ENCODE results near the gene ISLR.
"Not testable (repeated sequence)": the region's sequence is repeated elsewhere in the genome, so short reads cannot be mapped to it uniquely, and the experiment has no call there.

The ISLR gene

GRCh38 chr15:74137537-74137894 is 36.0 kb upstream of the ISLR start:
- no peak for DNase-seq

- DNase-seq, result no peak
Measured at GRCh38 chr15:74138642-74139041, 34.9 kb upstream of the ISLR start.

DNA sequence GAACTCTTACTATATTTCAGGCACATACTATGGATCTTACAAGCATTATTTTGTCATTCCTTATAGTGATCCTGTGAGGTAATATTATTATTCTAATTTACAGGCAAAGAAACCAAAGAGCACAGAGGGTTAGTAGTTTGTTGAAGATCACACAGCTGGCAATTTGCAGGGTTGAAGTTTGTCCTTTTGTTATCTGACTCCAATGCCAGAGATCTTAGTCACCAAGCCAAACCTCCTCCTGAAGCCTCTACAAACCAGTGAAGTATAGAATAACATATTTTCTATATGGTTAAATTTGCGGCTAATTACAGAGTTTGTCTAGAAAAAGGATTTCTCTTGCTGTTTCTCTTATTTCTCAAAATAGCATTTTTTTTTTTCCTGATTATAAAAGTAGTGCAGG is 31.9 kb upstream of the ISLR start:
- DNase-seq, result no peak

- DNase-seq, result peak; percentile 24
Measured at GRCh38 chr15:74144153-74144775, 29.2 kb upstream of the ISLR start.

- DNase-seq, result no peak
Measured at GRCh38 chr15:74146277-74146800, 27.2 kb upstream of the ISLR start.

GRCh38 chr15:74147051-74147450 is 26.5 kb upstream of the ISLR start:
- no peak for DNase-seq

GRCh38 chr15:74155766-74156417 is 17.6 kb upstream of the ISLR start:
- no peak for DNase-seq

GRCh38 chr15:74156678-74157411 is 16.7 kb upstream of the ISLR start:
- DNase-seq, result peak; percentile 64

GRCh38 chr15:74157868-74158827 is 15.4 kb upstream of the ISLR start:
- DNase-seq, result no peak

- DNase-seq, result no peak
Measured at GRCh38 chr15:74158855-74159650, 14.5 kb upstream of the ISLR start.

- DNase-seq, result no peak
Measured at GRCh38 chr15:74159773-74160172, 13.7 kb upstream of the ISLR start.

DNA sequence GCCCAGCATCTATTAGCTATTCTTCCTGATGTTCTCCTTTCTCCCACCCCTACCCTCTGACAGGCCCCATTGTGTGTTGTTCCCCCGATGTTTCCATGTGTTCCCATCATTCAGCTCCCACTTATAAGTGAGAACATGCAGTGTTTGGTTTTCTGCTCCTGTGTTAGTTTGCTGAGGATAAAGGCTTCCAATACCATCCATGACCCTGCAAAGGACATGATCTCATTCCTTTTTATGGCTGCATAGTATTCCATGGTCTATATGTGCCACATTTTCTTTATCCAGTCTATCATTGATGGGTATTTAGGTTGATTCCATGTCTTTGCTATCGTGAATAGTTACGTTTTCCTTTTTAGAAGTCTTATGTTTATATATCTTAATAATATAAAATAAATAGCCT is 13.1 kb upstream of the ISLR start:
- not testable (repeated sequence) for DNase-seq

GRCh38 chr15:74162195-74162536 is 11.3 kb upstream of the ISLR start:
- DNase-seq, result not testable (repeated sequence)

DNA sequence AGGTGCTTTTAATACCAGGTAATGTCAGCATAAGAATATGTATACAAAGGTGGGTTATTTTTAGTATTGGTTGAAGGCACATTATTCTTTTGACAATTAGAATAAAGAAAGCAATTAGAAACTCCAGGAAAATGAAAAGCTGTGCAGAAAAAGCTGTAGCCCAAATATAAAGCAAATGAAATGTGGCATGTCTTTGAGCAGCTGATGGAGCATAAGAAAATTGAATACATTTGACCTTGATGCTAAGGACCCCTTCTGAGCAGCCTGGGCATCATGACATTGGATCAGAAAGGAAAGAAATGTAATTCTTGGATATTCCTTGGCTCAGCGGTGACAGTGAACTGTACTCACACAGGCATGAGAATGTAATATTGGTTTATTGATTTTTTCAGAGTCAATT is 8.0 kb upstream of the ISLR start:
- no peak for DNase-seq

DNA sequence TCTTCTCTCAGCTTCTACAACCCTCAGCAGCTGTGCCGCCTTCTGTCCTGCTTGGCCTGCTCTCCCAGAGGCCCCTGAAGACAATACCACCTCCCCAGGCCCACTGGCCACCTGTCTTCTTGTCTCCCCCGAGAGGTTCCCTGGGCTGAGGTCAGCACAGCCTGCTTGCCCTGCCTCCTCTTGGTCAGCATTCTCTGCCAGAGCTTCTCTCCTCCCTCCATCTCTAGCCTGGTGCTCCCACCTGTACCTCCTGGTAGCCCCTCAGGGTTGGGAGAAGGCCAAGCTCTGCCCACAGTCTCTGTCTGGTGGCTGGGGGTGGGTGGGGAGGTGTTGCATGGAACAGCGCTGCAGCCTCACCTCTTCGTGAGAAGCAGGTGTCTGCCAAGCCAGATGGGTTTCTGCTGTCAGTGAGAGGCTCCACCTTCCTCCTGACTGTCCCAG is 5.6 kb upstream of the ISLR start:
- no peak for DNase-seq

DNA sequence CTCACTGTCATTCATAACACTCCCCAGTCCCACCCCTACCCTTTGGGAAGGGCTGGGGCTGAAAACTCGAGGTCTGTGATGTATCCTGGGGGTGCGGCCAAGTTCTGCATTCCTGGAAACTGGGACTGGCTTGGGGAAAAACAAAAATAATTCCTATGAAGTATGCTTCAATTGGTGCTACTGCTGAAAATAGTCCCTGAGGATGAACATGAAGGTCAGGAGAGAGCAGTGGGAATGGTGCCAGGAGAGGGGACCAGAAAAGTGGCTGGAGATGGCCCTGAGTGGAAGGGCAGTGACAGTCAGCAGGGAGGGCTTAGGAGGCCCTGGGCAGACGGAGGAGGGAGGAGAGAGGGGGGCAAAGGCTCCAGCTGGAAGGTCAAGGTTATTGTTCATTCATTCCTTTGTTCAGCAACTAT is 4.8 kb upstream of the ISLR start:
- DNase-seq, result no peak

DNA sequence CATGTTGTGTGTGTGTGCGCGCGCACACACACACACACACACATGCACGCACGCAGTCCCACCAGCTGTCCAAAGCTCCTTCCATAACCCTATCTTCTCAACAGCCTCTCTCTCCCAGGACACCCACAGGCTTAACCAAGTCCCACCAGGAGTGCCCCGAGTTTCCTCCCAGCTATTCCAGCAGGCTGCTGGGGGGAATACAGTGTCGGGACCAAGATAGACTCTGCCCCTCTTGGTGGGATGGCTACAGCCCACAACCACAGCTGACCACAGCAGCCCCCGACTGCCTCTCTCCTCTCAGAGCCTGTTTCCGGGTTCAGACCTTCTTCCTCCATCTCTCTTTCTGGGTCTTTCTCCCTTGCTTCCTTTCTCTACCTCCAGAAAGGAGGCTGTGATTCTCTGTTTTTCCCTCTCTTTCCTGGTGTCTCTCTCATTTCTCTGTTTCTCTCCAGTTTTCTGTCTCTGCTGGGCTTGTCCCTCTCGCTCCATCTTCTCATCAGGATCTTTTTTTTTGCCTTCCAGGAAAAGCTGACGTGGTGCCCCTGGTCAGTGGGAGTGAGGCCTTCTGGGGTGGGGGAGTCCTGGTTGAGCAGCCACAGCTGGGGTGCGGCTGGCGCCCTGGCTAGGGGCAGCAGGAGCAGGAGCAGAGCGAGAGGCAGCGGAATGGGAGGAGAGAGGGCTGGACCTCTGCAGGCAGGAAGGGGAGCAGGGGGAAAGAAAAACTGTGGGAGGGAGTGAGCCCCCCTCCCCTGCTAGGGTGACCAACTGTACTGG is 3.3 kb upstream of the ISLR start:
- DNase-seq, result no peak

DNA sequence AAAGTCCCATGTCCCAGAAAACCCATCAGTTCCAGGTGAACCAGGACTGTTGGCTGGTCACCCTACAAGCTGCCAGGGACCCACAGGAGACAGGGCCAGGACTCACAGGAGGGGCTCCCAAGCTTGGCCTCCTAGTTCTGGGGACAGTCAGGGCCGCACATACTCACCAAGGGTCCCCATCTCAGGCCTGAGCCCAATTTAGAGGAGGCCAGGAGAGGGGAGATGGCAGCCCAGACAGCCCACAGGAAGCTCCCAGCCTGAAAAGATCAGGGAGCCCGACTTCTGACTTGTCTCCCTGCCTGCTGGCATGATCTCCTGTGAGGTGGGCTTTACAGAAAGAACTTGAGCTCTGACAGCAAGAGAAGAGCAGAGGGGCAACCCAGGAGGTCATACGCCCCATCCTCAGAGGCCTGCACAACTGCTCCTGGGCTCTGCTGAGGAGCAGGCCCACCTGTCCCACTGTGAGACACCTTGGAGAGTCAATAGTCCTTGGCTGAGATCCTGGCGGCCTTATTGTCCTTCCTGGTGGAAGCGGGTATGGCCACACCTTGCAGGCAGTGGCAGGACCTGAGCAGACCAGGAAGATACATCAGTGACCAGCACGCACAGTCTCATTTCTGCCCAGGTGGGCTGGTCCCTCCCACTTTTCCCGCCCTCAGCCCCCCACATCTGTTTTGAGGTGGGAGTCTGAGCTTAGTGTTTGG is 2.5 kb upstream of the ISLR start:
- no peak for DNase-seq

GRCh38 chr15:74171965-74172541 is 1.5 kb upstream of the ISLR start:
- DNase-seq, result no peak

GRCh38 chr15:74172701-74173379 is 670 bp upstream of the ISLR start:
- no peak for DNase-seq
